Upper lobe of right lung (tissue), 1 donor: ENCODE results near the gene PLA2G1B. TPM values are rescaled to one million over a fixed set of nuclear protein-coding genes. Genes with fewer than 3 reads are reported as not detected.

Experiments
- ATAC-seq: fragments of 200-7000 bp; cut with Tn5 transposase; one replicate; pipeline ENCODE4 v1.9.1; 2020; ENCODE audit warnings: mild to moderate bottlenecking, moderate library complexity
- DNase-seq: peaks from one replicate; pipeline ENCODE4 v3.0.0-alpha.2; 2020
- H3K27ac ChIP-seq: fragments of 200-600 bp; one replicate; pipeline ENCODE4 v1.8.0; 2022
- H3K27me3 ChIP-seq: fragments of 200-600 bp; one replicate; pipeline ENCODE4 v1.8.0; 2022; ENCODE audit warnings: mild to moderate bottlenecking
- H3K36me3 ChIP-seq: fragments of 200-600 bp; one replicate; pipeline ENCODE4 v1.8.0; 2022
- H3K4me1 ChIP-seq: fragments of 200-600 bp; one replicate; pipeline ENCODE4 v1.8.0; 2022
- H3K4me3 ChIP-seq: fragments of 200-600 bp; one replicate; pipeline ENCODE4 v1.8.0; 2022; ENCODE audit warnings: mild to moderate bottlenecking
- H3K9me3 ChIP-seq: fragments of 200-600 bp; one replicate; pipeline ENCODE4 v1.8.0; 2022
- intact Hi-C: fragments of 100-400 bp; cut with DNase I; formaldehyde crosslinking; loops from one replicate; pipeline ENCODE4 v1.11.0; 2022
- total RNA-seq: library from RNA; stranded (reverse); fragmentation: NEBNext Ultra II Directional; extraction: Animal tissue kit (Norgen Biotek cat#: 25700); gene quantifications from one replicate; pipeline ENCODE4 v1.2.1, GENCODE V29; 2021
- TF ChIP-seq, protein P1 (sequence below): fragments of 200-600 bp; IDR thresholded peaks from one replicate; pipeline ENCODE4 v1.8.0; 2022; ENCODE audit warnings: antibody characterized with exemption
- donor health status: DM: no; HTN: yes; CAD: no; lungs with severe emphysema.

PLA2G1B gene
- total RNA-seq, 1 donor from 2014 or later: 62.2 TPM

DNA sequence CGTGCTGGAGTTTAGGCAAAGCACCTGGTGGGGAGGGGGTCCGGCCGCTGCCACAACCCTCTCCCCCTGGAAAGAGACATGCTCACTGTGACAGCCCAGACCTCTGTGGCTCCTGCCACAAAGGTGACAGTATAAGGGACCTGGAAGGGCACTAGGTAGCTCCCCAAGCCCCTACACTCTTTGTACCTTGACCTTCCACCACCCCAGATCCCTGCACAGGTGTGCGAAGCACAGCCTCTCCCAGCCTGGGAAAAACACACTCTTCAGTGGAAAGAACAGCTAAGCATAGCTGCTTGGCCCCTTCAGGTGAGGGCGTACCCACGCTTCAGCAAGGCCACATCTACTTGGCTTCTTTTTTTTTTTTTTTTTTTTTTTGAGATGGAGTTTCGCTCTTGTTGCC, 4.9 kb upstream of the PLA2G1B start:
- Histone ChIP-seq H3K9me3 (no peaks in the 10 kb centered on the region), H3K4me1 (no peaks in the 10 kb centered on the region), H3K27ac (no peak overlapping the region), H3K36me3 (no peaks in the 10 kb centered on the region), H3K27me3 (no peaks in the 10 kb centered on the region), H3K4me3 (no peak overlapping the region)
- intact Hi-C loops: no loop called here
- TF ChIP-seq, protein P1, sequence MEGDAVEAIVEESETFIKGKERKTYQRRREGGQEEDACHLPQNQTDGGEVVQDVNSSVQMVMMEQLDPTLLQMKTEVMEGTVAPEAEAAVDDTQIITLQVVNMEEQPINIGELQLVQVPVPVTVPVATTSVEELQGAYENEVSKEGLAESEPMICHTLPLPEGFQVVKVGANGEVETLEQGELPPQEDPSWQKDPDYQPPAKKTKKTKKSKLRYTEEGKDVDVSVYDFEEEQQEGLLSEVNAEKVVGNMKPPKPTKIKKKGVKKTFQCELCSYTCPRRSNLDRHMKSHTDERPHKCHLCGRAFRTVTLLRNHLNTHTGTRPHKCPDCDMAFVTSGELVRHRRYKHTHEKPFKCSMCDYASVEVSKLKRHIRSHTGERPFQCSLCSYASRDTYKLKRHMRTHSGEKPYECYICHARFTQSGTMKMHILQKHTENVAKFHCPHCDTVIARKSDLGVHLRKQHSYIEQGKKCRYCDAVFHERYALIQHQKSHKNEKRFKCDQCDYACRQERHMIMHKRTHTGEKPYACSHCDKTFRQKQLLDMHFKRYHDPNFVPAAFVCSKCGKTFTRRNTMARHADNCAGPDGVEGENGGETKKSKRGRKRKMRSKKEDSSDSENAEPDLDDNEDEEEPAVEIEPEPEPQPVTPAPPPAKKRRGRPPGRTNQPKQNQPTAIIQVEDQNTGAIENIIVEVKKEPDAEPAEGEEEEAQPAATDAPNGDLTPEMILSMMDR: no peak
- ATAC-seq (no peak), DNase-seq (no peak)

DNA sequence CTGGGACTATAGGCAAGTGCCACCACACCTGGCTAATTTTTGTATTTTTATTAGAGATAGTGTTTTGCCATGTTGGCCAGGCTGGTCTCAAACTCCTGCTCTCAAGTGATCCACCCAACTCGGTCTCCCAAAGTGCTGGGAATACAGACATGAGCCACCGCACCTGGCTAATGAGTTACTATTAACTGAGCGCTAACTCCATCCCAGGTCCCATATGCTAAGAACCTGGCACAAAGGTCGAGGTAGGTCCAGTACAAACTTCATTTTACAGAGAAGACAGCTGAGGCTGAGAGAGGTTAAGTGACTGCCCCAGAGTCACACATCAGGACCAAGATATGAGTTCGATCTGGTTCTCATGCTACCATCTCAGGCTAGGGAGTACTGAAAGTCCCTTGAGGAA, 4.5 kb upstream of the PLA2G1B start:
- DNase-seq (no peak), ATAC-seq (no peak)
- TF ChIP-seq, protein P1: no peak
- no peaks in the 10 kb centered on the region for H3K4me1 ChIP-seq
- H3K9me3 ChIP-seq: no peaks in the 10 kb centered on the region
- H3K27ac ChIP-seq: no peak overlapping the region
- intact Hi-C loops: no loop called here
- H3K4me3 ChIP-seq: no peak overlapping the region
- H3K36me3 ChIP-seq: no peaks in the 10 kb centered on the region
- no peaks in the 10 kb centered on the region for H3K27me3 ChIP-seq

DNA sequence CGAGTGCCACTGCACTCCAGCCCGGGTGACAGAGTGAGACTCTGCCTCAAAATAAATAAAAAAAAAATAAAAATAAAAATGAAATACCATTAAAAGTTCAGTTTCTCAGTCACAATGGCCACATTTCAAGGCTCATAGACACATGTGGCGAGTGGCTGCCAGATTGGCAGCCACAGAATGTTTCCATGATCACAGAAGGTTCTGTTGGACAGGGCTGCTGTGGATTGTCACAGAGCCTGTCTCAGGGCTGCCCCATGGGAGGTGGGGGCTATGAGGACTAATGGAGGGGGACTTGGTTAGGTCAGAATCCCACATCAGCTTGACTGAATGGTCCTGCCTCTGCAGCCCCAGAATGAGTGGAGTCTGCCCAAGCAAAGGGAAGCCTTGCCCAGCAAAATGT, 3.8 kb upstream of the PLA2G1B start:
- TF ChIP-seq, protein P1: no peak
- Histone ChIP-seq H3K36me3 (no peaks in the 10 kb centered on the region), H3K4me1 (no peaks in the 10 kb centered on the region), H3K27me3 (no peaks in the 10 kb centered on the region), H3K27ac (no peak overlapping the region), H3K9me3 (no peaks in the 10 kb centered on the region), H3K4me3 (no peak overlapping the region)
- no peak for DNase-seq
- intact Hi-C loops: no loop called here
- ATAC-seq: no peak

DNA sequence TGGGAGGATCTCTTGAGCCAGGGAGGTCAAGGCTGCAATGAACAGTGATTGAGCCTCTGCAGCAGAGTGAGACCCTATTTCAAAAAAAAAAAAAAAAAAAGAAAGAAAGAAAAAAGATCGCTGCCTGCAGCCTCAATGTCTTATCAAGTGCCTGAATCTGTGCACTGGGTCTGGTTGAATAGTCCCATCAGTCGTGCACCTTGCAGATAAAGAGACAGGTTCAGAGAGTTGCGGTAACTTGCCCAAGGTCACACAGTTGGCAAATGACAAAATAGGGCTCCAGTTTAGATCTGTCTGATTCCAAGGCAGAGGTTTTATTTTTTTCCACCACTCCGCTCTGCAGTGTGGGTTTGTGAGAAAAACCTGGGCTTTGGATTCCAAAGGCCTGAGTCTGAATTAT, 649 bp upstream of the PLA2G1B start:
- no peaks in the 10 kb centered on the region for H3K36me3 ChIP-seq
- no peaks in the 10 kb centered on the region for H3K27me3 ChIP-seq
- DNase-seq (no peak), ATAC-seq (no peak)
- H3K9me3 ChIP-seq: no peaks in the 10 kb centered on the region
- no peaks in the 10 kb centered on the region for H3K4me1 ChIP-seq
- intact Hi-C loops: no loop called here
- H3K4me3 ChIP-seq: no peak overlapping the region
- H3K27ac ChIP-seq: no peak overlapping the region
- TF ChIP-seq, protein P1: no peak

DNA sequence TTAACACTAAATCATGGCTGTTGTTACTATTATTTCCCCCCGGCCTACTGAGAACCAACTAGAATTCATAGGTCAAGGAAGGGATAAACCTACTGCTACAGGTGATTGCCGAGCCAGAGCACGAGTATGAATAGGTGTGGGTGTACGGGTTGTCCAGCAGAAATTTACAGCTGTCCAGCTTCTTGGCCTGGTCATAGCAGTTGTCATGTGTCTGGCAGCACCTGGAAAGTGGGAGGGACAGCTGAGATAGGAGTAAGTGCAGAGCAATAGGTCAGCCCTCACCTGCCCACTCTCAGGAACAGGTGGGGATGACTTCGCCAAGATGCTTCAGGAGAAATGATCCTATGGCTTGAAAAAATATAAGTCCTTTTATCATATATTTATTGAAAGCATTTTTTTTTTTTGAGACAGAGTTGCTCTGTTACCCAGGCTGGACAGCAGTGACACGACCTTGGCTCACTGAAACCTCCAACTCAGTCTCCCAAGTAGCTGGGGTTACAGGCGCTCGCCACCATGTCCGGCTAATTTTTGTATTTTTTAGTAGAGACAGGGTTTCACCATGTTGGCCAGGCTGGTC, 2.6 kb downstream of the PLA2G1B start:
- Histone ChIP-seq H3K4me3 (no peak overlapping the region), H3K9me3 (no peaks in the 10 kb centered on the region), H3K4me1 (no peaks in the 10 kb centered on the region), H3K27ac (no peak overlapping the region), H3K36me3 (no peaks in the 10 kb centered on the region), H3K27me3 (no peaks in the 10 kb centered on the region)
- intact Hi-C loops: no loop called here
- TF ChIP-seq, protein P1: no peak
- no peak for DNase-seq
- ATAC-seq: no peak

DNA sequence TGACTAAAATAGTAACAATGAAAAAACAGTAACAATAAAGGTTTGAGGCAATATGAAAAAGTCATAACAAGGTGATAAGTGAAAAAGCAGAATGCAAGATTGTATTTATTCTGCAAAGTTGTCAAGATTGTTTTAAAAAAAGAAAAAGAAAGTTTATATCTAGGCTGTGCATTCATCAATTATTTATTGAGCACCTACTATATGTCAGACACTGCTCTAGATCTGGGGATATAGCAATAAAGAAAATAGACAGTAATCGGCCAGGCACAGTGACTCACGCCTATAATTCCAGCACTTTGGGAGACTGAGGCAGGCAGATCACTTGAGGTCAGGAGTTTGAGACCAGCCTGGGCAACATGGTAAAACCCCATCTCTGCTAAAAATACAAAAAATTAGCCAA, 3.8 kb downstream of the PLA2G1B start:
- ATAC-seq (no peak), DNase-seq (no peak)
- Histone ChIP-seq H3K4me1 (no peaks in the 10 kb centered on the region), H3K9me3 (no peaks in the 10 kb centered on the region), H3K27me3 (no peaks in the 10 kb centered on the region), H3K27ac (no peak overlapping the region), H3K36me3 (no peaks in the 10 kb centered on the region), H3K4me3 (no peak overlapping the region)
- intact Hi-C loops: no loop called here
- TF ChIP-seq, protein P1: no peak
